NCI-H748 (cell line): ENCODE measurements around the gene PPP1R12C.
"Not testable (repeated sequence)": the region's sequence is repeated elsewhere in the genome, so short reads cannot be mapped to it uniquely, and the experiment has no call there.

Experiments used
- DNase-seq: peaks from one replicate; lab custom pipeline; 2025; ENCODE audit not compliant: unreplicated experiment; lab: John Stamatoyannopoulos, UW

The PPP1R12C gene

DNA sequence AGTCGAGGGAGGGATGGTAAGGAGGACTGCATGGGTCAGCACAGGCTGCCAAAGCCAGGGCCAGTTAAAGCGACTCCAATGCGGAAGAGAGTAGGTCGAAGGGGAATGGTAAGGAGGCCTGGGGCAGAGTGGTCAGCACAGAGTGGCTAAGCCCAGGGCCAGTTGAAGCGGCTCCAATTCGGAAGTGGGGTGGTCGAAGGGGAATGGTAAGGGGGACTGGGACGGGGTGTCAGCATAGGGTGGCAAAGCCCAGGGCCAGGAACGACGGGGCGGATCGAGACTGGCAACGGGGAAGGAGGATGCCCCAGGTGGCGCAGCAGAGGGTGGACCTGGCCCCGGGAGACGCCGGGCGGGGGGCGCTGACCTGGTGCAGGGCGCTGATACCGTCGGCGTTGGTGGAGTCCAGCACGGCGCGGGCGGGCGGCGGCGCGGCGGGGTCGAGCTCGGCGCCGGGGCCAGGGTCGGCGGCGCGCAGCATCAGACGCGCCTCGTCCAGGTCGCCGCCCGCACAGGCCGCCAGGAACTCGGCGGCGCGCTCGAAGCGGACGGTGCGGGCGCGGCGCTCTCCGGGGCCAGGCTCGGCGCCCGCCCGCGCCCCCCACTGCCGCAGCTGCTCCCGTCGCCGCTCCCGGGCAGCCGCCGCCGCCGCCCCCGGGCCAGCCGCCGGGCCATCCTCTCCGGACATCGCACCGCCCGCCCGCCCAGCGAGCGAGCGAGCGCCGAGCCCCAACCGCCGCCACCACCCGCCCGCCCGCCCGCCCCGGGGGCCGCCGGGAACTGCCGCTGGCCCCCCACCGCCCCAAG, at the start of gene PPP1R12C:
TSS of gene PPP1R12C (minus strand) at position 779 of the 804 bp plus-strand sequence. CDS start at position 685, 94 bp downstream.
- DNase-seq: no peak

DNA sequence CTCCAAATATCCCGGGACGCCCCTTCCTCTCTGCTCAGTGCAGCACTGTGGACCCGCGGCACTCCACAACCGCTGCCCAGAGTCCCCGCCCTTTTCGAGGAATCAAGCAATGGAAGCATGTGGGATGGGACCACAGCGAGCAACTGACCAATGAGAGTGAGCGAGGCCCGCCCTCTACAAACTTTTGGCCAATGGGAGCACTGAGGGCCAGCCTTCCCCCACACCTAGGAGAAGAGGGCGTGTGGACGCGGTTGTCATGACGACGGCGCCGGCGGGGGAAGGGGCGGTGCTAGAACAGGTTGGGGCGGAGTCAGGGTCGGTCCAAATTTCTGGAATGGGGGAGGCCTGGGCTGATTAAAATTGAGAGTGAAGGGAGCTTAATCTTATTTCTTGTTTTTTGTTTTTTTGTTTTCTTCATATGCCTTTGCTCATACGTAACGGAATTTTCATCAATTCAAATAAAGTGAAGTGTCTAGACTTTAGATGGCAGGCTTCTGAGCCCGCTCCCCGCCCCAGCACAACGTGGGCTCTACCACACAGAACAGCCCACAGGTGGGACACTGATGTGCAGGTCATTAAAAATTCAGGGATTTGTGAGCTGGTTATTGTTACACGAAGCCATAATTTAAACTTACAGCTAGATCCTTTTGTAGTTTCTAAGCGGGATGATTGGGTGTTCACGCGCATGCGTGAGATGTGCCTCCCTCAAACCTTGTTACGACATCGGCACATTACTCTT, 49.3 kb upstream of the PPP1R12C start, which contains the start of gene DNAAF3:
TSS of gene DNAAF3 (minus strand) at position 84 of the 739 bp plus-strand sequence. CDS start 200 bp downstream, outside the sequence.
- peak; percentile 99 for DNase-seq

GRCh38 chr19:55165952-55166529, 48.6 kb upstream of the PPP1R12C start:
- peak; percentile 94 for DNase-seq

DNA sequence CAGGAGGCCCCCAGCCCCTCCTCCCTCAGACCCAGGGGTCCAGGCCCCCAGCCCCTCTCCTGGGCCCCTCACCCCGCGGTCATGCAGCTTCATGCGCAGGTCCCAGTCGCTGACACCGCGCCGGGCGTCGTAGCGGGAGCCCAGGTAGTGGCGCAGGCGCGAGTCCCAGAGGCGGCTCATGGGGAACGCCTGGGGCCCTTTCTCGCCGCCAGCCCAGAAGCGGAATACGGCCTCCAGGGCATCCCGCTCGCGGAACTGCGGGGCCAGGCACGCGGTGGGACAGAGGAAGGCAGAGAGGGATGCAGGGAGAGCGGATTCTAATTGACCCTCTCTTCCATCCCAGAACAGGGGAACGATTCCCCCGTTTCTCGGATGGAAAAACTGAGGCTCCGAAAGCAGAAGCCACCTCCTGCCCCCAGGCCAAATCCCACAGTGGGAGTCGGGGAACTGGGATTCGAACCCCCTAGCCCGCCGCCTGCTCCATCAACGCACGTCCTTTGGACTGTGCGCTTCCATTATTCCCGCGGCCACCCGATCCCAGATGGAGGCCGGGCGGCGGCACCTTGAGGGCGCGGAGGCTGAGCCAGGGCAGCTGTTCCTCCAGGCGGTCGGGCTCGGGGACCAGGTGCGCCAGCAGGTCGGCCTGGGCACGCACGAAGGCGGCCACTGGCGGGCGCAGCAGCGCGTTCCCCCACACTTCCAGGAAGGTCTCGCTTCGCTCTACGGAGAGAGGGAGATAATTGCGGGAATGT, 44.3 kb upstream of the PPP1R12C start:
- DNase-seq: no peak

DNA sequence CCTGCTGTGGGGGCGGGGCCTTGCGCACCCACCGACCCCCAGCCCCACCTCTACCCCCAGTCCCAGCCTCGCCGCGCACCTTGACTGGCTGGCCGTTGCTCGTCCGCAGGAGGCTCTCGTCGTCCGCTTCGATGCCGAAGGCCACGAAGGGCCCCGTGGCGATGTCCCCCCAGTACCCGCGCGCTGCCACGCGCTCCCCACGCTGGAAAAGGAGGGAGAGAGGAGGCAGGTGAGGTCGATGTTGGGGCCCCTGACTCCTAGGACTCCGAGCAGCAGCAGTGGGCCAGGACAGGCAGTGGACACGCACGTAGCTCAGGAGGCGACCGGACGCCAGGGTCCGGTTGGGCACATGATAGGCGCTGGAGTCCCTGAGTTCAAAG, 43.5 kb upstream of the PPP1R12C start:
- DNase-seq: no peak

- DNase-seq: peak; percentile 95
Observed at GRCh38 chr19:55160128-55160985, 42.9 kb upstream of the PPP1R12C start.

GRCh38 chr19:55158848-55159749, 41.7 kb upstream of the PPP1R12C start:
- DNase-seq: no peak

GRCh38 chr19:55158423-55158822, 41.0 kb upstream of the PPP1R12C start:
- DNase-seq: no peak

- no peak for DNase-seq
Observed at GRCh38 chr19:55157064-55157908, 39.8 kb upstream of the PPP1R12C start, which contains the start of gene TNNI3. Gene TNNI3 (minus strand): TSS chr19:55157732. CDS start chr19:55157589, 143 bp downstream.

GRCh38 chr19:55156202-55157063, 39.0 kb upstream of the PPP1R12C start:
- peak; percentile 99 for DNase-seq

- not testable (repeated sequence) for DNase-seq
Observed at GRCh38 chr19:55155784-55156183, 38.3 kb upstream of the PPP1R12C start.

DNA sequence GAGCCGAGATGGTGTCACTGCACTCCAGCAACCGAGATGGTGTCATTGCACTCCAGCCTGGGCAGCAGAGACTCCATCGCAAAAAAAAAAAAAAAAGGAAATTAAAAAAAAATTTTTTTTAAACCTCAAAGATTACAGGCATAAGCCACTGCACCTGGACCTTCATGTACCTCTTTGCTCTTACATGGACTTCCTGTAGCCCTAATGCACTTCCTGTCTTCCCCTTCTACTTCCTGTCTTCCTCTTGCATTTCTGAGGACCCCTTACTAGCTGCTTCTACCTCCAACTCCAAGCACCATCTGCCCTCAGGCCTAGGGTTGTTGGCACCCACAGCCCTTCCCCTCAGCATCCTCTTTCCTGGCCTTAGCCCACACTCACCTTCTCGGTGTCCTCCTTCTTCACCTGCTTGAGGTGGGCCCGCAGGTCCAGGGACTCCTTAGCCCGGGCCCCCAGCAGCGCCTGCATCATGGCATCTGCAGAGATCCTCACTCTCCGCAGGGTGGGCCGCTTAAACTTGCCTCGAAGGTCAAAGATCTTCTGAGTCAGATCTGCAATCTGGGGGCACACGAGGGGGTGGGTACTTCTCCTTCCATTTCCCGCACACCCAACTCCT, 36.3 kb upstream of the PPP1R12C start:
- DNase-seq: no peak

DNA sequence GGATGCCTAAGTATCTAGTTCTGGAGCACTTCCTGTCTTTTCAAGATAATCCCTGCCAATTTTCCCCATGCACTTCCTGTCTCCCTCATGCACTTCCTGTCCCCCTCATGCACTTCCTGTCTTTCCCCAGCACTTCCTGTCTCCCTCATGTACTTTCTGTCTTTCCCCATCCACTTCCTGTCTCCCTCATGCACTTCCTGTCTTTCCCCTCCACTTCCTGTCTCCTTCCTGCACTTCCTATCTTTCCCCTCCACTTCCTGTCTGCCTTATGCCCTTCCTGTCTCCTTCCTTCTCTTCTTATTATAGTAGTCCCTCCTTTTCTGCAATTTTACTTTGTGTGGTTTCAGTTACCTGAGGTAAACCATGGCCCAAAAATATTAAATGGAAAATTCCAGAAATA, 34.6 kb upstream of the PPP1R12C start:
- no peak for DNase-seq

DNA sequence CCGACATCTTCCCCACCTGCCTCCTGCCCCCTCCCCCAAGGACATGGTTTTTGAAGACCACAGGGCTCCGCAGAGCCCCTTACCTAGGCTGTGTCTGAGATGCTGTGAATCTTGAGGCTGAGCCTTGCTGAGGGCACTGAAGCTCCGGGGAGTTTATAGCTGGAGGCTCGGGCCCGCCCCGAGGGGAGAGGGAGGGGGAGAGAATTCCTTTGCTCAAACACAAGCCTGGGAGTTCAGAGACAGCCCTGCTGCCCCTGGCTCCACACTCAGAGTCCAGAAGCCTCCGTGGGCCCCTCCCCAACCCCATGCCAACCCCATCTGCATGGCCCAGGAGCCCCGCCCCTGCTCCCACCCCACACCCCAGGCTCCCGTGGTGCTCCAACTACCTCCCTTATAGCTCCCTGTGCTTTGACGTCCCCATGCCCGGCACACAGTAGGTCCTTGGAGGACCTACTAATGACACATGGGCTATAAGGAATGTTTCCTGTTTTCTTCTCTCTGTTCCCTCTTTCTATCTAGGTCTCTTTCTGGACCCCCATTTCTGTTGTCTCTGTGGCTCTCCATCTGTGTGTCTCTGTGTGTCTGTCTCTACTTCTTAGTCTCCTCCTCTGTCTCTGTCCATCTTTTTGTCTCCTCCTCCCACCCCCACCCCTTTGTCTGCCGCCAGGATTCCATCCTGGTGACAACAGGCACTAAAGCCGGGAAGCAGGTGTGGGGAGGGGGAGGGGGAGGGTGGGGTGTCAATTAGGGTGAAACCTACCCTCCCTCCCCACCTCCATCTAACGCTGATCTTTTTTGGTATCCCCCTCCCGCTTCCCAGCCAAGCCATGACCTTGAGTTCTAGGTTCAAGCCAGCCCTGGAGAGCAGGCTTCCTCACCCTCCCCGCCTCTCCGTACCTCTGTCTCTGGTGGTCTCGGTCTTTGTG, 31.9 kb upstream of the PPP1R12C start, which contains the start of gene TNNT1:
TSS of gene TNNT1 (minus strand) at position 129 of the 926 bp plus-strand sequence. CDS start 2,049 bp downstream, outside the sequence.
- no peak for DNase-seq

DNA sequence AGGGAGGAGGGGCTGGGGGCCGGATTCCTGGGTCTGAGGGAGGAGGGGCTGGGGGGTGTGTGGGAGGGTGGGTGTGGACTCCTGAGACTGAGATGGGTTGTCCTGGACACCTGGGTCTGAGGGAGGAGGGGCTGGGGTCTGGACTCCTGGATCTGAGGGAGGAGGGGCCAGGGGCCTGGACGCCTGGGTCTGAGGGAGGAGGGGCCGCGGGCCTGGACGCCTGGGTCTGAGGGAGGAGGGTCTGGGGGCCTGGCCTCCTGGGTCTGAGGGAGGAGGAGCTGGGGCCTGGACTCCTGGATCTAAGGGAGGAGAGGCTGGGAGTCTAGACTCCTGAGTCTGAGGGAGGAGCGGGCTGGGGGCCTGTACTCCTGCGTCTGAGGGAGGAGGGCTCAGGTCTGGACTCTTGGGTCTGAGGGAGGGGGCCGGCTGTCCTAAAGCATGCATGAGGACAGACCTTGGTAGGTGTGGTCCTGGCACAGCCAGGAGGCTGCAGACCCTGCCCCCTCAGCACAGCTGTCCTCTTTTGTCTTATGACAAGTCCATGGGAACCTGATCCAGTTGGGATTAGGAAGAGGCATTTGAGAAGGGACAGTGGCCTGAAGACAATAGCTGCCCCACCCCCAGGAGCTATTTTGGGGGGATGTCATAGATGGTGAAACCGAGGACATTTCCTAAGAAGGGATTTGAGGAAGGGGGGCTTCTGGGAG, 30.3 kb upstream of the PPP1R12C start:
- peak; percentile 30 for DNase-seq
